GM12878 (cell line): ENCODE results near the gene MMEL1.

Source experiments
- ATF7 ChIP-seq: fragments of 450-650 bp; IDR thresholded peaks from 2 replicates; pipeline ENCODE4 v1.6.1; 2016; ENCODE audit warnings: low read depth, mild to moderate bottlenecking
- CEBPB ChIP-seq, 2 experiments: fragments of 150-350 bp in 1 of 2; IDR thresholded peaks; 2 replicates each; pipeline ENCODE4 v1.6.1; 2012 to 2014; ENCODE audit warnings: low read depth in 2 of 2, low read length in 2 of 2, borderline replicate concordance in 1 of 2, inconsistent platforms in 1 of 2
- ETV6 ChIP-seq, 2 experiments: fragments of 450-650 bp in 1 of 2; IDR thresholded peaks in 1 of 2; conservative IDR thresholded peaks in 1 of 2; 2 replicates each; pipeline ENCODE4 v1.6.1; 2014; ENCODE audit warnings: antibody characterized with exemption in 1 of 2, borderline replicate concordance in 1 of 2, low read depth in 1 of 2, mild to moderate bottlenecking in 1 of 2, moderate library complexity in 1 of 2
- IRF4 ChIP-seq: IDR thresholded peaks from 2 replicates; pipeline ENCODE4 v1.6.1; 2011; ENCODE audit warnings: low read depth, low read length
- JUND ChIP-seq: IDR thresholded peaks from 2 replicates; pipeline ENCODE4 v1.6.1; 2012; ENCODE audit warnings: low read depth, mild to moderate bottlenecking, low read length, improper control_type of control experiment, moderate library complexity
- NFIC ChIP-seq: IDR thresholded peaks from 2 replicates; pipeline ENCODE4 v1.6.1; 2012; ENCODE audit warnings: low read depth, mild to moderate bottlenecking, inconsistent platforms, low read length, moderate library complexity
- NFYB ChIP-seq: IDR thresholded peaks from 2 replicates; pipeline ENCODE4 v1.6.1; 2011; ENCODE audit warnings: low read depth, mild to moderate bottlenecking, low read length, improper control_type of control experiment, moderate library complexity; ENCODE audit not compliant: insufficient read depth
- POLR2A ChIP-seq: IDR thresholded peaks from 2 replicates; pipeline ENCODE4 v1.6.1; 2011; ENCODE audit warnings: low read depth, mild to moderate bottlenecking, low read length
- RCOR1 ChIP-seq: conservative IDR thresholded peaks from 2 replicates; pipeline ENCODE4 v1.6.1; 2012; ENCODE audit warnings: low read depth, low read length, improper control_type of control experiment
- ZBED1 ChIP-seq: IDR thresholded peaks from 2 replicates; pipeline ENCODE4 v1.6.1; 2016; ENCODE audit warnings: borderline replicate concordance
- ZNF274 ChIP-seq: IDR thresholded peaks from one replicate; pipeline ENCODE4 v1.8.0; 2011; ENCODE audit not compliant: insufficient read length, insufficient read depth
- TF ChIP-seq, protein P1 (sequence below), 3 experiments: IDR thresholded peaks in 2 of 3; conservative IDR thresholded peaks in 1 of 3; 2 replicates each; pipeline ENCODE4 v1.5.1; 2011; ENCODE audit warnings: low read depth in 3 of 3, low read length in 3 of 3, mild to moderate bottlenecking in 3 of 3, control low read depth in 2 of 3, moderate library complexity in 2 of 3, inconsistent platforms in 1 of 3, mixed read lengths in 1 of 3; ENCODE audit not compliant: control insufficient read depth in 2 of 3, insufficient read depth in 1 of 3; ENCODE audit errors: extremely low read depth in 1 of 3
- TF ChIP-seq, protein P2 (sequence below): IDR thresholded peaks from 2 replicates; pipeline ENCODE4 v1.6.1; 2012; ENCODE audit warnings: low read depth, low read length, improper control_type of control experiment
- TF ChIP-seq, protein P3 (sequence below): IDR thresholded peaks from 2 replicates; pipeline ENCODE4 v1.6.1; 2012; ENCODE audit warnings: low read depth, low read length, improper control_type of control experiment

DNA sequence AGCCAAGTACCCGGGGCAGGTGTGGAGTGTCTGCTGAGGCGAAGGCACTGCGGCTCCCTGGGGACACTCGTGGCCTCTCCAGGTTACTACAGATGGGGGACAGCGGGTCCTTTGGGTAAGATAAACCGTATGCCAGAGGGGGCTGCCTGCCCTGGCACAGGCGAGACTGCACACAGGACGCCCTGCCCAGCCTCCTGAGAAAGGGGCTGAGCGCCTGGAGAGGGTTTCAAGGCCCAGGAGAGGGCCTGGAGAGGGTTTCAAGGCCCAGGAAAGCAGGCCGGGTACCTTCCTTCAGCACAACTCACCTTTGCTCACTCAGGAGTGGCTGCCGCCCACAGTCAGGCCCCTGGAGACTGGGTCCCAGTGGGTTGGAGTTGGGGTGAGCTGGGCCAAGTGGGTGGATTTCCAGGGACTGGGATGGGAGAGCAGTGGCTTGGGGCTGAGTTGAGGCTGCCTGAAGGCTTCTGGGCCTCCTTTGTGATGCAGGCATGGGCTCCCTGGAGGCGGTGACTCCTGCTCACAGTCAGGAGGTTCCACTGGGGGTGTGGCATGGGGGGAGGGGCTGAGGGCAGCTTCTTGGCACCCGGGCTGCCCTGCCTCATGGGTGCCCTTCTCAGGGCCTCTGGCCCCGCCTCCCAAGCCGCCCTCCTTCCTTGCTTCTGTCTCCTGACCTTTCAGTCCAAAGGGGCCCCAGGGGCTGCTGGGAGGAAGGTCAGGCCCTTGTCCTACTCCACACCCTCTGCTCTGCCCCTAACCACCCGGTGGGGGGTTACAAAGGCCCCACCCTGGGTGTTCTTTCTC lies at the start of gene MMEL1:
- TF ChIP-seq CEBPB (IDR thresholded peaks at IDR 0.05; ENCODE audit: borderline replicate concordance in 1 of 2, low read depth in 2 of 2, low read length in 2 of 2) (no peak), NFYB (no peak), RCOR1 (no peak), ZBED1 (no peak), POLR2A (no peak), ATF7 (no peak), IRF4 (no peak), NFIC (no peak), JUND (no peak), ETV6 (conservative IDR thresholded peaks at IDR 0.05 in 1 of 2, IDR thresholded peaks at IDR 0.05 in 1 of 2; ENCODE audit: borderline replicate concordance in 1 of 2, low read depth in 1 of 2) (no peak), ZNF274 (no peak)
- TF ChIP-seq, protein P1, sequence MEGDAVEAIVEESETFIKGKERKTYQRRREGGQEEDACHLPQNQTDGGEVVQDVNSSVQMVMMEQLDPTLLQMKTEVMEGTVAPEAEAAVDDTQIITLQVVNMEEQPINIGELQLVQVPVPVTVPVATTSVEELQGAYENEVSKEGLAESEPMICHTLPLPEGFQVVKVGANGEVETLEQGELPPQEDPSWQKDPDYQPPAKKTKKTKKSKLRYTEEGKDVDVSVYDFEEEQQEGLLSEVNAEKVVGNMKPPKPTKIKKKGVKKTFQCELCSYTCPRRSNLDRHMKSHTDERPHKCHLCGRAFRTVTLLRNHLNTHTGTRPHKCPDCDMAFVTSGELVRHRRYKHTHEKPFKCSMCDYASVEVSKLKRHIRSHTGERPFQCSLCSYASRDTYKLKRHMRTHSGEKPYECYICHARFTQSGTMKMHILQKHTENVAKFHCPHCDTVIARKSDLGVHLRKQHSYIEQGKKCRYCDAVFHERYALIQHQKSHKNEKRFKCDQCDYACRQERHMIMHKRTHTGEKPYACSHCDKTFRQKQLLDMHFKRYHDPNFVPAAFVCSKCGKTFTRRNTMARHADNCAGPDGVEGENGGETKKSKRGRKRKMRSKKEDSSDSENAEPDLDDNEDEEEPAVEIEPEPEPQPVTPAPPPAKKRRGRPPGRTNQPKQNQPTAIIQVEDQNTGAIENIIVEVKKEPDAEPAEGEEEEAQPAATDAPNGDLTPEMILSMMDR (IDR thresholded peaks at IDR 0.05 in 2 of 3, conservative IDR thresholded peaks at IDR 0.05 in 1 of 3; ENCODE audit: control insufficient read depth in 2 of 3, extremely low read depth in 1 of 3, insufficient read depth in 1 of 3, low read depth in 3 of 3, low read length in 3 of 3): no peak
- TF ChIP-seq, protein P2, sequence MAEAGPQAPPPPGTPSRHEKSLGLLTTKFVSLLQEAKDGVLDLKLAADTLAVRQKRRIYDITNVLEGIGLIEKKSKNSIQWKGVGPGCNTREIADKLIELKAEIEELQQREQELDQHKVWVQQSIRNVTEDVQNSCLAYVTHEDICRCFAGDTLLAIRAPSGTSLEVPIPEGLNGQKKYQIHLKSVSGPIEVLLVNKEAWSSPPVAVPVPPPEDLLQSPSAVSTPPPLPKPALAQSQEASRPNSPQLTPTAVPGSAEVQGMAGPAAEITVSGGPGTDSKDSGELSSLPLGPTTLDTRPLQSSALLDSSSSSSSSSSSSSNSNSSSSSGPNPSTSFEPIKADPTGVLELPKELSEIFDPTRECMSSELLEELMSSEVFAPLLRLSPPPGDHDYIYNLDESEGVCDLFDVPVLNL: no peak
- TF ChIP-seq, protein P3, sequence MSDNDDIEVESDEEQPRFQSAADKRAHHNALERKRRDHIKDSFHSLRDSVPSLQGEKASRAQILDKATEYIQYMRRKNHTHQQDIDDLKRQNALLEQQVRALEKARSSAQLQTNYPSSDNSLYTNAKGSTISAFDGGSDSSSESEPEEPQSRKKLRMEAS: no peak
